K562 (cell line): Measurements from ENCODE around the gene IQCE. TPM values are rescaled to one million over a fixed set of nuclear protein-coding genes. Genes with fewer than 3 reads are reported as not detected.

Source experiments
- ATAC-seq: fragments of 200-7000 bp; cut with Tn5 transposase; 3 replicates; pipeline ENCODE4 v1.9.1; 2020; ENCODE audit warnings: moderate library complexity
- BruUV-seq: library from RNA; stranded (reverse); fragments of 400-500 nt; replicated peaks from 2 replicates; lab custom pipeline; 2021; lab: Mats Ljungman, UMichigan
- CTCF ChIA-PET: fragments of 300-600 bp; formaldehyde crosslinking; extraction: SDS; loops from one replicate; lab custom pipeline; 2021; ENCODE audit warnings: low intra/inter-chr PET ratio; lab: Yijun Ruan, JAX
- POLR2A ChIA-PET: fragments of 300-600, 350-650 bp; sonication (Branson Sonifier 250); formaldehyde crosslinking; extraction: SDS; loops from one replicate; lab custom pipeline; 2021; ENCODE audit warnings: antibody characterized with exemption, inconsistent platforms; lab: Yijun Ruan, JAX
- DNase-seq, 4 experiments: peaks; one replicate each; pipeline versions ENCODE4 v3.0.0 to v3.0.0-alpha.2; 2011 to 2018; ENCODE audit warnings: low spot score in 3 of 4, mixed read lengths in 3 of 4; ENCODE audit errors: extremely low read depth in 1 of 4
- FAIRE-seq: peaks from 2 replicates; lab custom pipeline; 2011; peaks lifted over from hg19 to GRCh38; lab: Jason Lieb, UNC
- H2AFZ ChIP-seq: 2 replicates; pipeline ENCODE4 v1.6.0; 2011; ENCODE audit warnings: low read depth, low read length, control low read depth, inconsistent platforms
- H3K27ac ChIP-seq: fragments of 200-600 bp; 3 replicates; pipeline ENCODE4 v1.8.0; 2011; ENCODE audit warnings: low read depth, mild to moderate bottlenecking, control low read depth, inconsistent platforms, low read length, moderate library complexity, mixed read lengths; ENCODE audit errors: extremely low read depth
- H3K27me3 ChIP-seq, 2 experiments: fragments of 300-600 bp in 1 of 2; 2 replicates in 1 of 2; 3 replicates in 1 of 2; pipeline versions ENCODE4 v1.6.0 to v1.8.0; 2011; ENCODE audit warnings: inconsistent platforms in 2 of 2, low read length in 2 of 2, mild to moderate bottlenecking in 1 of 2, mixed read lengths in 1 of 2, moderate library complexity in 1 of 2; ENCODE audit not compliant: control insufficient read depth in 2 of 2, insufficient read depth in 2 of 2
- H3K36me3 ChIP-seq: fragments of 300-600 bp; 3 replicates; pipeline ENCODE4 v1.8.0; 2011; ENCODE audit warnings: mild to moderate bottlenecking, low read length, inconsistent platforms; ENCODE audit not compliant: control insufficient read depth, insufficient read depth
- H3K4me1 ChIP-seq, 2 experiments: fragments of 200-600 bp in 1 of 2; replicated peaks in 1 of 2; 2 replicates in 1 of 2; 3 replicates in 1 of 2; pipeline versions ENCODE4 v1.5.1 to v1.8.0; 2011; ENCODE audit warnings: inconsistent platforms in 2 of 2, low read length in 2 of 2, mild to moderate bottlenecking in 1 of 2, mixed read lengths in 1 of 2, moderate library complexity in 1 of 2; ENCODE audit not compliant: control insufficient read depth in 2 of 2, insufficient read depth in 2 of 2
- H3K4me2 ChIP-seq: 2 replicates; pipeline ENCODE4 v1.6.1; 2011; ENCODE audit warnings: low read length, control low read depth, inconsistent platforms, mixed read lengths; ENCODE audit not compliant: insufficient read depth
- H3K4me3 ChIP-seq: fragments of 200-600 bp; sonication (generic), shearing (Covaris generic); 2 replicates; pipeline ENCODE4 v1.5.1; 2016; ENCODE audit warnings: control low read depth, inconsistent platforms
- H3K79me2 ChIP-seq: fragments of 200-600 bp; 3 replicates; pipeline ENCODE4 v1.8.0; 2011; ENCODE audit warnings: low read length, inconsistent platforms; ENCODE audit not compliant: control insufficient read depth, insufficient read depth
- H3K9ac ChIP-seq, 2 experiments: 2 replicates each; pipeline versions ENCODE4 v1.6.0 to v1.6.1; 2011; ENCODE audit warnings: low read depth in 2 of 2, low read length in 2 of 2, control low read depth in 1 of 2, inconsistent platforms in 1 of 2, mild to moderate bottlenecking in 1 of 2, mixed read lengths in 1 of 2; ENCODE audit not compliant: insufficient read depth in 1 of 2
- H3K9me1 ChIP-seq: one replicate; pipeline ENCODE4 v1.6.0; 2011; ENCODE audit warnings: inconsistent platforms, mild to moderate bottlenecking, low read length, moderate library complexity; ENCODE audit not compliant: control insufficient read depth, insufficient read depth
- H3K9me3 ChIP-seq: replicated peaks from 2 replicates; pipeline ENCODE4 v1.5.1; 2011; ENCODE audit warnings: low read depth, low read length, inconsistent platforms; ENCODE audit not compliant: control insufficient read depth, insufficient read depth
- H4K20me1 ChIP-seq: replicated peaks from 2 replicates; pipeline ENCODE4 v1.6.1; 2011; ENCODE audit warnings: low read length, inconsistent platforms, mixed read lengths; ENCODE audit not compliant: control insufficient read depth, insufficient read depth
- IFI16 ChIP-seq: fragments of 250-450 bp; sonication (Bioruptor Pico); IDR thresholded peaks from 2 replicates; pipeline ENCODE4 v2.1.2; 2022; ENCODE audit warnings: mild to moderate bottlenecking, inconsistent platforms
- SIX5 ChIP-seq, 2 experiments: IDR thresholded peaks; 2 replicates each; pipeline ENCODE4 v1.6.1; 2011; ENCODE audit warnings: low read length in 2 of 2, borderline replicate concordance in 1 of 2, low read depth in 1 of 2, mild to moderate bottlenecking in 1 of 2, moderate library complexity in 1 of 2; ENCODE audit not compliant: insufficient read depth in 1 of 2
- SNRNP70 ChIP-seq: fragments of 200-400 bp; formaldehyde crosslinking; optimal IDR thresholded peaks from 2 replicates; pipeline ENCODE3; 2017; ENCODE audit warnings: low read depth, low read length
- WGBS: fragments of 100-300 bp; shearing (Covaris generic); methylation state at CpG from one replicate; pipeline ENCODE4 v1.1.6; 2016; ENCODE audit warnings: low coverage, mixed read lengths; ENCODE audit not compliant: insufficient coverage; ENCODE audit errors: missing lambda C conversion rate; 5-methylcytosine and 5-hydroxymethylcytosine counted together
- in situ Hi-C: fragments of 300-500 bp; cut with MboI; formaldehyde crosslinking; loops from 4 replicates; pipeline ENCODE4 v1.15.0; 2018; ENCODE audit warnings: inconsistent platforms, mixed read lengths
- intact Hi-C: fragments of 100-400 bp; cut with micrococcal nuclease; formaldehyde crosslinking; loops from 2 replicates; pipeline ENCODE4 v1.14.2; 2022
- polyA plus RNA-seq, 8 experiments: library from polyadenylated mRNA; depleted of rRNA in 4 of 8; stranded (reverse) in 5 of 8; unstranded in 3 of 8; fragments of >200 nt; fragmentation: Nextera tagmentation in 2 of 8; fragmentation: Illumina TruSeq in 1 of 8; extraction: Ambion mirVana in 2 of 8; extraction: Trizol in 1 of 8; gene quantifications; 2 replicates each; pipeline versions ENCODE4 v1.2.1 to v1.2.3, GENCODE V29; 2011 to 2014; ENCODE audit warnings: inconsistent platforms in 1 of 8, missing spikeins in 1 of 8
- total RNA-seq, 7 experiments: library from RNA; depleted of rRNA in 6 of 7; stranded (reverse); fragments of >200 nt in 6 of 7; fragmentation: Illumina TruSeq in 2 of 7; extraction: Trizol in 2 of 7; gene quantifications; 2 replicates each; pipeline versions ENCODE4 v1.2.1 to v1.2.3, GENCODE V29; 2011 to 2021; ENCODE audit warnings: low replicate concordance in 1 of 7
- TF ChIP-seq, protein P1 (sequence below): sonication (generic); formaldehyde crosslinking; IDR thresholded peaks from 2 replicates; pipeline ENCODE4 v1.8.1; 2023; ENCODE audit warnings: mild to moderate bottlenecking, missing genetic modification reagents
- TF ChIP-seq, protein P2 (sequence below): fragments of 450-650 bp; formaldehyde crosslinking; IDR thresholded peaks from 2 replicates; pipeline ENCODE4 v1.4.0; 2020; ENCODE audit warnings: mild to moderate bottlenecking
- TF ChIP-seq, protein P3 (sequence below): sonication (generic); formaldehyde crosslinking; IDR thresholded peaks from 2 replicates; pipeline ENCODE4 v1.8.1; 2023; ENCODE audit warnings: mild to moderate bottlenecking, missing genetic modification reagents

IQCE gene
- total and polyA plus RNA-seq, 9 of the 15 experiments (the other 6 are each of a cell fraction or from before 2014, with no cell fraction given): 0.18 to 8.5 (median 4.2) TPM

DNA sequence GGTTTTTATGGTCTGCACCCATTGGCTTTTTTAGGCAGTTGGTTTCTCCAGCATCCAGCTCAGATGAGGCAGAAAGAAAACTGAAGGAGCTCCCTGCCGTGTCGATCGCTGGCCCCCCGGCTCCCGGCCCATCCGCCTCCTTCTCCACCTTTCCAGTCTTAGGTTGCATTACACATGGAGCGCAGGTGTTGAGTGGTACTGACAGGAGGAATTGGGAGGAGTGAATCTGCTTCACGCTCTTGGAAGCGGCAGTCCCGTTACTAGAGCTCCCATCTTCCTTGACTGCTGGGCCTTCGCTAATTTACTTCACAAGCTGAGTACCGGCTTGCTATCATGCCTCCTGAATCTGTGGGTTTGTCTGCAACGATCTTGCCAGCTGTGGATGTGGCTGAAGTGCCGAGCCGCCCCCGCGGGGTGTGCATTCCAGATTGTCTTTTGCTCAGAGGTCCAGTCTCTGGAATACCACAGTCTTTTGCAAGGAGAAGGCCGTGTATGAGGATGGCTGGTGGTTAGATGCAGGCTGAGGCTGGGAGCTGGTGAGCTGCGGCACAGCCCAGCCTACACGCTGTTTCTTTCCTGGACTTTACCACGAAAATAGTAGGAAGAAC is 17.1 kb downstream of the IQCE start (continued):
- TF ChIP-seq, protein P1, sequence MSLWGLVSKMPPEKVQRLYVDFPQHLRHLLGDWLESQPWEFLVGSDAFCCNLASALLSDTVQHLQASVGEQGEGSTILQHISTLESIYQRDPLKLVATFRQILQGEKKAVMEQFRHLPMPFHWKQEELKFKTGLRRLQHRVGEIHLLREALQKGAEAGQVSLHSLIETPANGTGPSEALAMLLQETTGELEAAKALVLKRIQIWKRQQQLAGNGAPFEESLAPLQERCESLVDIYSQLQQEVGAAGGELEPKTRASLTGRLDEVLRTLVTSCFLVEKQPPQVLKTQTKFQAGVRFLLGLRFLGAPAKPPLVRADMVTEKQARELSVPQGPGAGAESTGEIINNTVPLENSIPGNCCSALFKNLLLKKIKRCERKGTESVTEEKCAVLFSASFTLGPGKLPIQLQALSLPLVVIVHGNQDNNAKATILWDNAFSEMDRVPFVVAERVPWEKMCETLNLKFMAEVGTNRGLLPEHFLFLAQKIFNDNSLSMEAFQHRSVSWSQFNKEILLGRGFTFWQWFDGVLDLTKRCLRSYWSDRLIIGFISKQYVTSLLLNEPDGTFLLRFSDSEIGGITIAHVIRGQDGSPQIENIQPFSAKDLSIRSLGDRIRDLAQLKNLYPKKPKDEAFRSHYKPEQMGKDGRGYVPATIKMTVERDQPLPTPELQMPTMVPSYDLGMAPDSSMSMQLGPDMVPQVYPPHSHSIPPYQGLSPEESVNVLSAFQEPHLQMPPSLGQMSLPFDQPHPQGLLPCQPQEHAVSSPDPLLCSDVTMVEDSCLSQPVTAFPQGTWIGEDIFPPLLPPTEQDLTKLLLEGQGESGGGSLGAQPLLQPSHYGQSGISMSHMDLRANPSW (CRISPR knock-in tag): no peak
- TF ChIP-seq SIX5 (IDR thresholded peaks at IDR 0.05; ENCODE audit: borderline replicate concordance in 1 of 2, insufficient read depth in 1 of 2, low read depth in 1 of 2, low read length in 2 of 2) (no peak), IFI16 (CRISPR knock-in tag) (no peak)
- TF ChIP-seq, protein P2, sequence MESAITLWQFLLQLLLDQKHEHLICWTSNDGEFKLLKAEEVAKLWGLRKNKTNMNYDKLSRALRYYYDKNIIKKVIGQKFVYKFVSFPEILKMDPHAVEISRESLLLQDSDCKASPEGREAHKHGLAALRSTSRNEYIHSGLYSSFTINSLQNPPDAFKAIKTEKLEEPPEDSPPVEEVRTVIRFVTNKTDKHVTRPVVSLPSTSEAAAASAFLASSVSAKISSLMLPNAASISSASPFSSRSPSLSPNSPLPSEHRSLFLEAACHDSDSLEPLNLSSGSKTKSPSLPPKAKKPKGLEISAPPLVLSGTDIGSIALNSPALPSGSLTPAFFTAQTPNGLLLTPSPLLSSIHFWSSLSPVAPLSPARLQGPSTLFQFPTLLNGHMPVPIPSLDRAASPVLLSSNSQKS (CRISPR knock-in tag): no peak

DNA sequence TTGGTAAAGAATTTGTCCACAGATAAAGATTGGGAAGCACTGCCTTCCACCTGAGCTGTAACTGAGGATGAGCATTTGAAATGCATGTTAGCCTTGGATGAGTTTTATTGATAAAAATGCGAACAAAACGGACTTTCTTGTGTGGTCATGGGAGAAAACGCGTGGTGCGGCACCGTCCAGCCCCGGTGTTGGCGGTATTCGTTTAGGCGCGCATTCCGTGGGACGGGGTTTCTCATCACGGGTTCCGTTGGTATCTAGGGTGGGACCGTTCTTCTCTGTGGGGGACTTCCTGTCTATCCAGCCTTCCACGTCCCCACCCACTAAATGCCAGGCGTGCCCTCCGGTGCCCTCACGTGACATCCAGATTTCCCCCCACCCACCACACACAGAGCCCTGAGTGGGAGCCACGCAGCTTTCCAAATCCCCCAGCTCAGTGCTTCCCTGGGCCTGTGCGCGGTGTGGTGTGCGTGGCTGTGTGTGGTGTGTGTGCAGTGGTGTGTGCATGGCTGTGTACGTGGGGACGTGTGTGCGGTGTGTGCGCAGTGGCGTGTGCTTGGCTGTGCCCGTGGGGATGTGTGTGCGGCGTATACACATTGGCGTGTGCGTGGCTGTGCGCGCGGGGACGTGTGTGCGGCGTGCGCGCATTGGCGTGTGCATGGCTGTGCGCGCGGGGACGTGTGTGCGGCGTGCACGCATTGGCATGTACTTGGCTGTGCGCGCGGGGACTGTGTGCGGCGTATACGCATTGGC is 18.1 kb downstream of the IQCE start:
- Histone ChIP-seq H3K4me3 (no peak overlapping the region), H3K27me3 (no peaks in the 10 kb centered on the region), H3K4me1 (peaks cover 6 to 13% of the 10 kb centered on the region in 2 experiments; a peak in 4 of 5 replicates), H3K9me1 (no peaks in the 10 kb centered on the region), H3K9me3 (no peaks in the 10 kb centered on the region), H3K36me3 (peaks cover 9% of the 10 kb centered on the region; the same call in 1 of the 3 replicates), H3K4me2 (no peak overlapping the region), H2AFZ (no peak overlapping the region), H4K20me1 (no peaks in the 10 kb centered on the region), H3K27ac (no peak overlapping the region), H3K79me2 (no peaks in the 10 kb centered on the region), H3K9ac (no peak overlapping the region)
- FAIRE-seq (no peak), DNase-seq (no peak), ATAC-seq (no peak)
- in situ Hi-C loops (no loop called here), intact Hi-C loops (no loop called here)
- WGBS: 97% methylated on average over 22 of the region's 56 CpGs
- no TSS peak for BruUV-seq
- ChIA-PET POLR2A (no interaction called here), CTCF (no interaction called here)
- TF ChIP-seq SNRNP70: no peak
- TF ChIP-seq, protein P3, sequence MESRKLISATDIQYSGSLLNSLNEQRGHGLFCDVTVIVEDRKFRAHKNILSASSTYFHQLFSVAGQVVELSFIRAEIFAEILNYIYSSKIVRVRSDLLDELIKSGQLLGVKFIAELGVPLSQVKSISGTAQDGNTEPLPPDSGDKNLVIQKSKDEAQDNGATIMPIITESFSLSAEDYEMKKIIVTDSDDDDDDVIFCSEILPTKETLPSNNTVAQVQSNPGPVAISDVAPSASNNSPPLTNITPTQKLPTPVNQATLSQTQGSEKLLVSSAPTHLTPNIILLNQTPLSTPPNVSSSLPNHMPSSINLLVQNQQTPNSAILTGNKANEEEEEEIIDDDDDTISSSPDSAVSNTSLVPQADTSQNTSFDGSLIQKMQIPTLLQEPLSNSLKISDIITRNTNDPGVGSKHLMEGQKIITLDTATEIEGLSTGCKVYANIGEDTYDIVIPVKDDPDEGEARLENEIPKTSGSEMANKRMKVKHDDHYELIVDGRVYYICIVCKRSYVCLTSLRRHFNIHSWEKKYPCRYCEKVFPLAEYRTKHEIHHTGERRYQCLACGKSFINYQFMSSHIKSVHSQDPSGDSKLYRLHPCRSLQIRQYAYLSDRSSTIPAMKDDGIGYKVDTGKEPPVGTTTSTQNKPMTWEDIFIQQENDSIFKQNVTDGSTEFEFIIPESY (CRISPR knock-in tag): peak; percentile 68
